Upper lobe of left lung (tissue), 6 donors: ENCODE measurements around the gene HNRNPC. TPM values are rescaled to one million over a fixed set of nuclear protein-coding genes. Genes with fewer than 3 reads are reported as not detected.
"Not testable (repeated sequence)": the region's sequence is repeated elsewhere in the genome, so short reads cannot be mapped to it uniquely, and the experiment has no call there.

Experiments
- ATAC-seq, 2 donors: fragments of 200-7000 bp; cut with Tn5 transposase; one replicate each; pipeline ENCODE4 v1.9.1; 2022; ENCODE audit warnings: mild to moderate bottlenecking in 2 of 2, moderate library complexity in 2 of 2; ENCODE audit not compliant: low FRiP score in 2 of 2
- DNase-seq, 2 donors: peaks; one replicate each; pipeline ENCODE4 v3.0.0-alpha.2; 2019 to 2020
- H3K27ac ChIP-seq, 4 donors: fragments of 200-600 bp; sonication (generic); one replicate each; pipeline ENCODE4 v1.5.1; 2016 to 2019
- H3K27me3 ChIP-seq, 4 donors: fragments of 200-600 bp; sonication (generic); one replicate each; pipeline ENCODE4 v1.5.1; 2017 to 2019
- H3K36me3 ChIP-seq, 4 donors: fragments of 200-600 bp; sonication (generic); one replicate each; pipeline ENCODE4 v1.5.1; 2016 to 2019
- H3K4me1 ChIP-seq, 4 donors: fragments of 200-600 bp; sonication (generic); one replicate each; pipeline ENCODE4 v1.5.1; 2018 to 2019
- H3K4me3 ChIP-seq, 4 donors: fragments of 200-600 bp; sonication (generic); one replicate each; pipeline ENCODE4 v1.5.1; 2017 to 2019; ENCODE audit warnings: mild to moderate bottlenecking in 2 of 4, moderate library complexity in 1 of 4
- H3K9me3 ChIP-seq, 4 donors: fragments of 200-600 bp; sonication (generic); one replicate each; pipeline ENCODE4 v1.5.1; 2018 to 2019
- CTCF ChIP-seq, 6 experiments: fragments of 450-650 bp in 4 of 6; fragments of 200-600 bp in 2 of 6; sonication (generic) in 2 of 6; IDR thresholded peaks; one replicate each; pipeline ENCODE4 v1.5.1; 2016 to 2019; ENCODE audit warnings: antibody characterized with exemption in 6 of 6
- EP300 ChIP-seq, 4 donors: sonication (generic); formaldehyde crosslinking; IDR thresholded peaks; one replicate each; pipeline ENCODE4 v1.5.1; 2017; ENCODE audit warnings: antibody characterized with exemption in 4 of 4, control low read depth in 2 of 4
- POLR2A ChIP-seq, 4 donors: fragments of 450-650 bp; IDR thresholded peaks; one replicate each; pipeline ENCODE4 v1.5.1; 2016 to 2017; ENCODE audit warnings: antibody characterized with exemption in 4 of 4, mild to moderate bottlenecking in 2 of 4
- POLR2AphosphoS5 ChIP-seq, 2 donors: sonication (generic); formaldehyde crosslinking; IDR thresholded peaks; one replicate each; pipeline ENCODE4 v1.5.1; 2017; ENCODE audit warnings: antibody characterized with exemption in 2 of 2
- WGBS, 2 donors: methylation state at CpG; one replicate each; pipeline ENCODE4 v1.1.5; 2017 to 2018; 5-methylcytosine and 5-hydroxymethylcytosine counted together
- total RNA-seq, 6 donors: library from RNA; depleted of rRNA in 4 of 6; stranded (reverse); fragments of >200 nt in 4 of 6; gene quantifications; one replicate each; pipeline versions ENCODE4 v1.1.0 to v1.2.1, GENCODE V29; 2016 to 2021
- donor health status: DM: no; HTN: no; CAD: no; lungs with moderate emphysema.
- donor health status: DM: no; HTN: yes; CAD: no; lungs with severe emphysema.

Gene HNRNPC
- total RNA-seq, 6 donors from 2014 or later: 119 to 390 (median 293) TPM

GRCh38 chr14:21169573-21169972 is 99.7 kb downstream of the HNRNPC start:
- H3K27me3 ChIP-seq: no peaks in the 10 kb centered on the region
- no peak overlapping the region for H3K4me3 ChIP-seq
- H3K4me1 ChIP-seq: peaks cover 0 to 6% (median 0%) of the 10 kb centered on the region in 4 donors
- DNase-seq: peak in 1 of 2 donors; percentile 36
- H3K9me3 ChIP-seq: no peaks in the 10 kb centered on the region
- peak in 1 of 2 donors; percentile 68 for ATAC-seq
- no peaks in the 10 kb centered on the region for H3K36me3 ChIP-seq
- WGBS, 2 donors: 50 to 72% methylated on average over 2 to 4 of the region's 4 CpGs
- no peak for TF ChIP-seq POLR2AphosphoS5 (IDR thresholded peaks at IDR 0.05)
- TF ChIP-seq CTCF (IDR thresholded peaks at IDR 0.05): no peak
- no peak for TF ChIP-seq POLR2A (IDR thresholded peaks at IDR 0.05)
- no peak for TF ChIP-seq EP300 (IDR thresholded peaks at IDR 0.05)
- H3K27ac ChIP-seq: no peak overlapping the region

DNA sequence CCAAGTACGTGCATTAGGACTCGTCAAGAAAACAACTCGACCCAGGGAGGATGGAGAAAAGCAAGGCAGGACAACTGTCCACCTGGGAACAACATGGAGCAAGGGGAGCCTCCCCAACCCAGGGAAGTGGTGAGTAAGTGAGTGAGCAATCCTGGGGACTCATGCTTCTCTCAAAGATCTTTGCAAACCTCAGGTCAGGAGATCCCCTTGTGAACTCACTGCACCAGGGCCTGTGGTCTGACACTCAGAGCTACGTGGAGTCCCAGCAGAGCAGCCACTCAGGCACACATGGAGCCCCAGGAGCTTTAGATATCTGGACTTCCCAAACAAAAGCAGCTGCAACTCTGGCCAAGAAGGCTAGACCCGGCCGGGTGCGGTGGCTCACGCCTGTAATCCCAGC is 101.2 kb downstream of the HNRNPC start:
- H3K9me3 ChIP-seq: no peaks in the 10 kb centered on the region
- no peaks in the 10 kb centered on the region for H3K27me3 ChIP-seq
- peak in 1 of 2 donors; percentile 27 for DNase-seq
- no peaks in the 10 kb centered on the region for H3K36me3 ChIP-seq
- TF ChIP-seq POLR2AphosphoS5 (IDR thresholded peaks at IDR 0.05) (no peak), POLR2A (IDR thresholded peaks at IDR 0.05) (no peak), EP300 (IDR thresholded peaks at IDR 0.05) (no peak), CTCF (IDR thresholded peaks at IDR 0.05) (no peak)
- WGBS, 2 donors: 89 to 90% methylated on average over 8 of the region's 8 CpGs
- H3K4me1 ChIP-seq: peaks cover 0 to 6% (median 0%) of the 10 kb centered on the region in 4 donors
- no peak overlapping the region for H3K4me3 ChIP-seq
- no peak for ATAC-seq
- no peak overlapping the region for H3K27ac ChIP-seq

GRCh38 chr14:21165670-21166069 is 103.6 kb downstream of the HNRNPC start:
- not testable (repeated sequence) for DNase-seq, H3K4me3 ChIP-seq, H3K27ac ChIP-seq, H3K27me3 ChIP-seq, H3K9me3 ChIP-seq, H3K4me1 ChIP-seq, H3K36me3 ChIP-seq, ATAC-seq
- 71% methylated on average over 1 of the region's 1 CpG; no CpG with 5 or more reads in 1 of the 2 donors for WGBS, 2 donors

DNA sequence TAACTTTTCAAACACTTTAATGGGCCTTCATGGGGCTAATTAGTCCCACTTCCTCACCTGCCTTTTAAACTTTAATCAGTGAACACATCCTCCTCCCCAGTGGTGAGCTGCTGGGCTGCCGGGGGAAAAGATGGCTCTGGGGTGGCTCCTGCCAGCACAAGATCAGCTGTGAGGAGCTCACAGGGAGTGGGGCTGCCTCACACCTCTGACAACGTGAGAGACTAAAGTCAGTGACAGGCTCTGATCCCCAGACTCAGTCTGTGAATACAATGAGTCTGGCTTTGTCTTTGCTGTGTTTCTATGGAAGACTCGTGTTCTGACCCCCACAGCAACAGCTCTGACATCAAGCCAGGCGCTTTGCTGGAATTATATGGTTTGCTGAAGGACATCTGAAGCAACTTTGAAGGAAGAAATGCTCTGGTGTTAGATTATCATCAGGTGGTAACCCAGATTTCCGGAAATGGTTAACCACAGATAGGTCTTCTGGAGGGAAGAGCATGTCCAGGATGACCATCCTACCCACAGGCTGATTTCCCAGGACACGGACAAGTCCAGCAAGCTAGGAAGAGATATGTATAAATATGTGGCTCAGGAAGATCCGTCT is 104.1 kb downstream of the HNRNPC start:
- H3K4me1 ChIP-seq, H3K9me3 ChIP-seq, H3K4me3 ChIP-seq, ATAC-seq, H3K27ac ChIP-seq, DNase-seq, H3K36me3 ChIP-seq, H3K27me3 ChIP-seq: not testable (repeated sequence)
- WGBS, 2 donors: 62 to 68% methylated on average over 5 to 7 of the region's 7 CpGs

DNA sequence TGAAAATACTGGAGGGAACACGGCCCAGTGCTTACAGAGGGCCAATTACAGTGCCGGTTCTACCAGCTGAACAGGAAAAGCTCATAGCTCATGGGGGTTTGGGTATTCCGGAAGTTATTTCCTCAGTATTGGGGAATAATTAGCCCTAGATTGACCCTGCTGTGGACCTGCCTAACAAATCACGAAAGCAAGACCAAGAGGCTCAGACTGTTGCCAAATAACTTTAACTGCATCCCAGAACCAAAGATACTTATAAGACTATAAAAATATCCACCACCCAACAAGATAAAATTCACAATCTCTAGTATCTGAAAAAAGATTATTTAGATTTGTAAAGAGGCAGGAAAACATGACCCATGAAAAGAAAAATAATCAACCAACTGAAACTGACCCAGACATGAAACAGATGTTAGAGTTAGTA is 105.4 kb downstream of the HNRNPC start:
- Histone ChIP-seq H3K4me3 (no peak overlapping the region), H3K27me3 (no peaks in the 10 kb centered on the region), H3K4me1 (no peaks in the 10 kb centered on the region), H3K36me3 (no peaks in the 10 kb centered on the region), H3K9me3 (no peaks in the 10 kb centered on the region), H3K27ac (no peak overlapping the region)
- no peak for ATAC-seq
- no peak for DNase-seq
- TF ChIP-seq POLR2AphosphoS5 (IDR thresholded peaks at IDR 0.05) (no peak), CTCF (IDR thresholded peaks at IDR 0.05) (no peak), POLR2A (IDR thresholded peaks at IDR 0.05) (no peak), EP300 (IDR thresholded peaks at IDR 0.05) (no peak)
- WGBS, 2 donors: 45 to 60% methylated on average over 4 of the region's 4 CpGs

DNA sequence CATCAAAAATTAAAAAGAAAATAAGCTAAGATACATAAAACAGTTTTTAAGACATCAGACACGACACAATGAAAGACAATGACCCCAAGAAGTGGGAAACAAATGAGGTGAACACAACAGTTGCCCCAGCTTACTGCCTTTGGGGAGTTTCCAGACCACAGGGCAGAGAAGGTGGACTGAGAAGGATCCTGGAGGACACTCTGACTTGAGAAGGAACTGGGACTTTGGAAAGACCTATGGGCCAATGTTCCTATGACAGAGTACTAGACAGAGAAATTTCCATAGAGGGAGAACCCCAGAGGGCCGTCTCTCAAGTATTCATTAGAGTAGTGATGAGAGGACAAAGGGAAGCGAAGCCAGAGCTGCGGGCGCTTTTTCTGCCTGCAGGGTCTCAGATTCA is 107.2 kb downstream of the HNRNPC start:
- Histone ChIP-seq H3K36me3 (no peaks in the 10 kb centered on the region), H3K27me3 (no peaks in the 10 kb centered on the region), H3K4me1 (no peaks in the 10 kb centered on the region), H3K9me3 (no peaks in the 10 kb centered on the region), H3K4me3 (no peak overlapping the region), H3K27ac (no peak overlapping the region)
- ATAC-seq (no peak), DNase-seq (no peak)
- TF ChIP-seq POLR2AphosphoS5 (IDR thresholded peaks at IDR 0.05) (no peak), CTCF (IDR thresholded peaks at IDR 0.05) (no peak), POLR2A (IDR thresholded peaks at IDR 0.05) (no peak), EP300 (IDR thresholded peaks at IDR 0.05) (no peak)
- 79 to 84% methylated on average over 5 of the region's 5 CpGs for WGBS, 2 donors
